ENCODE results near the gene HSPA12B. TPM values are rescaled to one million over a fixed set of nuclear protein-coding genes. Genes with fewer than 3 reads are reported as not detected.
A peak's percentile ranks its signal among the peaks of the same experiment; 100 is the strongest.

The HSPA12B gene
- total and polyA plus RNA-seq, 9 of the 15 experiments (the other 6 are each of a cell fraction or from before 2014, with no cell fraction given) = 0.03 to 0.07 TPM; not detected in 7

GRCh38 chr20:3785240-3786125, 53.0 kb downstream of the HSPA12B start (continued):
- TF ChIP-seq, protein P1, sequence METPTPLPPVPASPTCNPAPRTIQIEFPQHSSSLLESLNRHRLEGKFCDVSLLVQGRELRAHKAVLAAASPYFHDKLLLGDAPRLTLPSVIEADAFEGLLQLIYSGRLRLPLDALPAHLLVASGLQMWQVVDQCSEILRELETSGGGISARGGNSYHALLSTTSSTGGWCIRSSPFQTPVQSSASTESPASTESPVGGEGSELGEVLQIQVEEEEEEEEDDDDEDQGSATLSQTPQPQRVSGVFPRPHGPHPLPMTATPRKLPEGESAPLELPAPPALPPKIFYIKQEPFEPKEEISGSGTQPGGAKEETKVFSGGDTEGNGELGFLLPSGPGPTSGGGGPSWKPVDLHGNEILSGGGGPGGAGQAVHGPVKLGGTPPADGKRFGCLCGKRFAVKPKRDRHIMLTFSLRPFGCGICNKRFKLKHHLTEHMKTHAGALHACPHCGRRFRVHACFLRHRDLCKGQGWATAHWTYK (CRISPR knock-in tag; IDR thresholded peaks at IDR 0.05) = no peak
- TF ChIP-seq ZNF175 (CRISPR knock-in tag; IDR thresholded peaks at IDR 0.05; ENCODE audit: low read depth) (no peak), SMARCC2 (IDR thresholded peaks at IDR 0.05; ENCODE audit: low read depth) (no peak), PTBP1 (IDR thresholded peaks at IDR 0.05; ENCODE audit: low read depth, low read length) (no peak), SETDB1 (IDR thresholded peaks at IDR 0.05; ENCODE audit: low read length) (no peak), SRSF9 (IDR thresholded peaks at IDR 0.05; ENCODE audit: borderline replicate concordance, low read depth, low read length) (no peak), ZNF668 (CRISPR knock-in tag; IDR thresholded peaks at IDR 0.05) (no peak), HNRNPL (IDR thresholded peaks at IDR 0.05; ENCODE audit: low read depth, low read length) (peak; percentile 52; the same call in 1 of the 2 replicates), ZNF407 (IDR thresholded peaks at IDR 0.05; ENCODE audit: low read depth) (no peak), ZNF263 (CRISPR knock-in tag; IDR thresholded peaks at IDR 0.05; ENCODE audit: borderline replicate concordance) (peak; percentile 92), SP1 (CRISPR knock-in tag; IDR thresholded peaks at IDR 0.05) (no peak), CBX2 (IDR thresholded peaks at IDR 0.05; ENCODE audit: insufficient read depth, low read length, poor library complexity, severe bottlenecking) (no peak), ETV6 (IDR thresholded peaks at IDR 0.05; ENCODE audit: borderline replicate concordance in 1 of 2, low read depth in 2 of 2, low read length in 1 of 2) (no peak), ETV6 (CRISPR knock-in tag; IDR thresholded peaks at IDR 0.05; ENCODE audit: borderline replicate concordance) (no peak), ZFP91 (CRISPR knock-in tag; IDR thresholded peaks at IDR 0.05) (0 out of 2 replicates have a peak, but pooled peaks have one; percentile 10), STAG1 (CRISPR knock-in tag; IDR thresholded peaks at IDR 0.05; ENCODE audit: borderline replicate concordance) (0 out of 2 replicates have a peak, but pooled peaks have one; percentile 9)

All from K562 (cell line).